ENCODE measurements around the gene ATMIN. TPM values are rescaled to one million over a fixed set of nuclear protein-coding genes. Genes with fewer than 3 reads are reported as not detected.

The ATMIN gene
- total and polyA plus RNA-seq, 2 of the 13 experiments (the other 11 are each of a cell fraction or from before 2014, with no cell fraction given) = 34.6 to 60.4 TPM

DNA sequence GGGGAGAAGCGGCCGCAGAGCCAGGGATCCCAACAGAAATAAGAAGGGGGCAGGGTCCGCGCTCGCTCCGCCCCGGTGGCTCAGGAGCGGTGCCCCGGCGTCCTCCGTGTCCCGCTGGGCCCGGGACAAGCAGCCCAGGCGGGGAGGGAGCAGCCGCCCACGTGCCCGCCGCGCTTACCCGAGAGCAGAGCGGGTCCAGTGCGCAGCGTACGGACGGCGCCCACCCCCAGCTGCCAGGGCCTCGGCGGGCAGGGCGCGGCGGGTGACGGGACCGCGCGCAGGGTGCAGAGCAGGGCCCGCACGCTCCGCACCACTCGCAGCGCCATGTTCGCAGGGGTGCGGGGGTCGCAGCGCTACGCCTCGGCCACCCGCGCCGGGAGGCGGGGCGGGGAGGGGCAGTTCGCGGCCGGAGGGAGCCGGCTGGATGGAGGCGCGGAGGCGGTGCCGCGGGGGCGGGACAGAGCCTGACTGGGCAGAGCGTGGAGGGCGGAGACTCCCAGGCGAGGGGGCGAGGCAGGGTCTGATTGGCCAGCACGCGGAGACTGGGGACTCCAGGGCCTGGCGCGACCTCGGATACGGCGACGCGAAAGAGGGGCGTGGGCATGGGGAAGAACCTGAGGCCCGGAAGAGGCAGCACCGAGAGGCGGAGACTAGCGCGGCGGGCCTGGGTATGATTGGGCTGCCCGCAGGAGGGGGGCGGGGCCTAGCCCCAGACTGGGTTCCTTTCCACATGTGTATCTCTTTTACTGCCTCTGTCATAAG lies 60.5 kb downstream of the ATMIN start, which contains the start of gene GCSH (continued):
- TF ChIP-seq ZNF407 (CRISPR knock-in tag; IDR thresholded peaks at IDR 0.05; ENCODE audit: not compliant biosample characterization) (no peak), ZSCAN30 (CRISPR knock-in tag; IDR thresholded peaks at IDR 0.05) (no peak), SOX13 (IDR thresholded peaks at IDR 0.05) (no peak), SOX13 (CRISPR knock-in tag; conservative IDR thresholded peaks at IDR 0.05 in 1 of 2, IDR thresholded peaks at IDR 0.05 in 1 of 2) (no peak), NR2F1 (CRISPR knock-in tag; IDR thresholded peaks at IDR 0.05) (no peak; a peak in 1 of 4 replicates), ZNF850 (CRISPR knock-in tag; conservative IDR thresholded peaks at IDR 0.05) (no peak), ELF3 (CRISPR knock-in tag; IDR thresholded peaks at IDR 0.05) (peak; percentile 81), RFXANK (CRISPR knock-in tag; IDR thresholded peaks at IDR 0.05) (no peak; the same call in 1 of the 2 replicates), FOSL2 (CRISPR knock-in tag; IDR thresholded peaks at IDR 0.05) (no peak; the same call in 1 of the 2 replicates), MAFG (CRISPR knock-in tag; IDR thresholded peaks at IDR 0.05) (no peak), KIAA2018 (CRISPR knock-in tag; IDR thresholded peaks at IDR 0.05; ENCODE audit: borderline replicate concordance) (no peak), ATF7-NPFF (CRISPR knock-in tag; IDR thresholded peaks at IDR 0.05; ENCODE audit: low read depth) (peak; percentile 98), NCOR1 (IDR thresholded peaks at IDR 0.05; ENCODE audit: borderline replicate concordance, low read length) (no peak)
